Right atrium auricular region (tissue), 2 donors: Measurements from ENCODE around the gene CFHR1. TPM values are rescaled to one million over a fixed set of nuclear protein-coding genes. Genes with fewer than 3 reads are reported as not detected.

ENCODE experiments used
- DNase-seq: peaks from one replicate; pipeline ENCODE4 v3.0.0-alpha.2; 2019; ENCODE audit warnings: low spot score
- H3K27ac ChIP-seq, 2 donors: fragments of 200-600 bp; sonication (generic); 1 replicate in 1 of 2; 2 replicates in 1 of 2; pipeline ENCODE4 v1.5.1; 2016 to 2019
- H3K27me3 ChIP-seq, 2 donors: fragments of 200-600 bp; sonication (generic); one replicate each; pipeline versions ENCODE4 v1.5.1 to v1.6.0; 2017 to 2019
- H3K36me3 ChIP-seq: fragments of 200-600 bp; sonication (generic); one replicate; pipeline ENCODE4 v1.5.1; 2016
- H3K4me1 ChIP-seq, 2 donors: fragments of 200-600 bp; sonication (generic); one replicate each; pipeline versions ENCODE4 v1.5.1 to v1.6.0; 2017 to 2019
- H3K4me3 ChIP-seq, 2 donors: fragments of 200-600 bp; sonication (generic); 1 replicate in 1 of 2; 2 replicates in 1 of 2; pipeline ENCODE4 v1.5.1; 2017 to 2019; ENCODE audit warnings: mild to moderate bottlenecking in 1 of 2, moderate library complexity in 1 of 2
- H3K9me3 ChIP-seq, 2 donors: fragments of 200-600 bp; sonication (generic); one replicate each; pipeline ENCODE4 v1.5.1; 2019
- CTCF ChIP-seq, 2 donors: fragments of 200-600 bp; sonication (generic); IDR thresholded peaks; one replicate each; pipeline ENCODE4 v1.5.1; 2019; ENCODE audit warnings: antibody characterized with exemption in 2 of 2
- total RNA-seq, 2 donors: library from RNA; depleted of rRNA; stranded (reverse); fragments of >200 nt; gene quantifications; one replicate each; pipeline ENCODE4 v1.1.0, GENCODE V29; 2016

The CFHR1 gene
- total RNA-seq, 2 donors from 2014 or later: not detected

DNA sequence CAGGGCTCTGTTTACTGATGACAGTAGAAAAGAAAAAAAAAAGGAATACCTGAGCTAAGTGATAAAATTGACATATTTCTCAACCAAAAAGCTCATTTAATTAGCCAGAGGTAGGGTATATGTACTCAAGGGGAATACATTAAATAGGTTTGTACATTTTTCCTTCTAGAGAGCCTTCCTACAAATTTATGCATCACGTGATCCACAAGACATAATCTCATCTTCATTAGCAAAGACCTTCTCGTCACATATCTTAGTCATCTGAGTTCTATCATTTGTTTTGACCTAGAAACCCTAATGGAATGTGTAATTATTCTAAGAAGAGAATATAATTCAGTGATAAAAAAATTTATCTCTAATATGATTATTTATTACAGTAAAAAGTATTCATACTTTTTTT is 37.7 kb downstream of the CFHR1 start:
- Histone ChIP-seq H3K27me3 (no peaks in the 10 kb centered on the region), H3K4me1 (no peaks in the 10 kb centered on the region), H3K4me3 (no peak overlapping the region), H3K27ac (no peak overlapping the region), H3K9me3 (no peaks in the 10 kb centered on the region), H3K36me3 (no peaks in the 10 kb centered on the region)
- no peak for DNase-seq
- TF ChIP-seq CTCF (IDR thresholded peaks at IDR 0.05): no peak

- DNase-seq: no peak
- no peaks in the 10 kb centered on the region for H3K27me3 ChIP-seq
- H3K4me3 ChIP-seq: no peak overlapping the region
- H3K36me3 ChIP-seq: no peaks in the 10 kb centered on the region
- no peaks in the 10 kb centered on the region for H3K9me3 ChIP-seq
- no peak overlapping the region for H3K27ac ChIP-seq
- no peak for TF ChIP-seq CTCF (IDR thresholded peaks at IDR 0.05)
- H3K4me1 ChIP-seq: no peaks in the 10 kb centered on the region
Observed at GRCh38 chr1:196858811-196859210, 39.3 kb downstream of the CFHR1 start.

GRCh38 chr1:196860323-196860884 is 40.9 kb downstream of the CFHR1 start:
- no peak for TF ChIP-seq CTCF (IDR thresholded peaks at IDR 0.05)
- no peak overlapping the region for H3K27ac ChIP-seq
- H3K4me1 ChIP-seq: no peaks in the 10 kb centered on the region
- DNase-seq: no peak
- H3K27me3 ChIP-seq: no peaks in the 10 kb centered on the region
- H3K36me3 ChIP-seq: no peaks in the 10 kb centered on the region
- H3K9me3 ChIP-seq: no peaks in the 10 kb centered on the region
- H3K4me3 ChIP-seq: no peak overlapping the region

GRCh38 chr1:196861429-196861828 is 41.9 kb downstream of the CFHR1 start:
- Histone ChIP-seq H3K4me3 (no peak overlapping the region), H3K27ac (no peak overlapping the region), H3K4me1 (no peaks in the 10 kb centered on the region), H3K36me3 (no peaks in the 10 kb centered on the region), H3K9me3 (no peaks in the 10 kb centered on the region), H3K27me3 (no peaks in the 10 kb centered on the region)
- DNase-seq: no peak
- TF ChIP-seq CTCF (IDR thresholded peaks at IDR 0.05): no peak

DNA sequence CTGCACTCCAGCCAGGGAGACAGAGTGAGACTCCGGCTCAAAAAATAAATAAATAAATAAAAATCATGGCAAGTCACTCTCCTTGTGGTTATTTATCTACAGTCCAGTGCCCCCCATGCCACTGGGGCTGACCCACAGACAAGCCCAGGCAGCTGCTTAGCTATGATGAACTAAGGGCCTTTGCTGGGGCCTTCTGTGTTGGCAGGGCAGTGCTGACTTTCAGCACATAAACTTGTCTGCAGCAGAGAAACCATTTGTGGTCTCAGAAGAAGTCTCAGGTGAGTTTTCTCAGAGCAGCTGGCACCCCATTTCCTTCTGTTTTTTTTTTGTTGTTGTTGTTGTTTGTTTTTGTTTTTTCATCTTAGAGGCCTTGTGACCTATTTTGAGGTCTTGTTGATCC is 47.4 kb downstream of the CFHR1 start:
- no peak overlapping the region for H3K27ac ChIP-seq
- H3K9me3 ChIP-seq: no peaks in the 10 kb centered on the region
- no peak overlapping the region for H3K4me3 ChIP-seq
- no peaks in the 10 kb centered on the region for H3K27me3 ChIP-seq
- no peak for TF ChIP-seq CTCF (IDR thresholded peaks at IDR 0.05)
- no peaks in the 10 kb centered on the region for H3K36me3 ChIP-seq
- DNase-seq: no peak
- no peaks in the 10 kb centered on the region for H3K4me1 ChIP-seq

GRCh38 chr1:196873385-196873784 is 53.9 kb downstream of the CFHR1 start:
- no peak for TF ChIP-seq CTCF (IDR thresholded peaks at IDR 0.05)
- H3K36me3 ChIP-seq: no peaks in the 10 kb centered on the region

More at GRCh38 chr1:196873385-196873784, 53.9 kb downstream of the CFHR1 start:
- H3K9me3 ChIP-seq: no peaks in the 10 kb centered on the region
- DNase-seq: no peak
- H3K4me3 ChIP-seq: no peak overlapping the region
- no peaks in the 10 kb centered on the region for H3K27me3 ChIP-seq
- H3K27ac ChIP-seq: no peak overlapping the region
- H3K4me1 ChIP-seq: no peaks in the 10 kb centered on the region
